Neural progenitor cell (in vitro differentiated cells): ENCODE results near the gene CYSLTR2. TPM values are rescaled to one million over a fixed set of nuclear protein-coding genes. Genes with fewer than 3 reads are reported as not detected.
A peak's percentile ranks its signal among the peaks of the same experiment; 100 is the strongest.

Experiments
- DNase-seq: peaks from one replicate; pipeline ENCODE4 v3.0.0-alpha.2; 2016; ENCODE audit warnings: low spot score
- H2AFZ ChIP-seq: fragments of 200-600 bp; sonication (generic); replicated peaks from 2 replicates; pipeline ENCODE4 v1.6.1; 2016; ENCODE audit warnings: antibody characterized with exemption
- H3F3A ChIP-seq: fragments of 200-600 bp; sonication (generic); 2 replicates; pipeline ENCODE4 v1.6.1; 2016; ENCODE audit warnings: antibody characterized with exemption, low read depth
- H3K27ac ChIP-seq: fragments of 200-600 bp; sonication (generic); 2 replicates; pipeline ENCODE4 v1.5.1; 2016; ENCODE audit warnings: mild to moderate bottlenecking
- H3K27me3 ChIP-seq: fragments of 200-600 bp; sonication (generic); 2 replicates; pipeline ENCODE4 v1.6.1; 2016; ENCODE audit warnings: mild to moderate bottlenecking, moderate library complexity
- H3K36me3 ChIP-seq: fragments of 200-600 bp; sonication (generic); 2 replicates; pipeline ENCODE4 v1.5.1; 2016
- H3K4me1 ChIP-seq: fragments of 200-600 bp; sonication (generic); 2 replicates; pipeline ENCODE4 v1.6.1; 2016; ENCODE audit warnings: mixed run types
- H3K4me2 ChIP-seq: fragments of 200-600 bp; sonication (generic); 2 replicates; pipeline ENCODE4 v1.6.1; 2016
- H3K4me3 ChIP-seq: fragments of 200-600 bp; sonication (generic); 2 replicates; pipeline ENCODE4 v1.5.1; 2016
- H3K79me2 ChIP-seq: fragments of 200-600 bp; sonication (generic); 2 replicates; pipeline ENCODE4 v1.6.1; 2016; ENCODE audit warnings: low read depth
- H3K9ac ChIP-seq: fragments of 200-600 bp; sonication (generic); 2 replicates; pipeline ENCODE4 v1.6.1; 2016
- H3K9me3 ChIP-seq: fragments of 200-600 bp; sonication (generic); 2 replicates; pipeline ENCODE4 v1.5.1; 2016; ENCODE audit warnings: low read depth
- H4K20me1 ChIP-seq: fragments of 200-600 bp; sonication (generic); 2 replicates; pipeline ENCODE4 v1.6.1; 2016; ENCODE audit warnings: low read depth
- H3K27ac Mint-ChIP-seq: 3 replicates; pipeline ENCODE4 v1.8.0; 2021; ENCODE audit warnings: mixed read lengths
- H3K27me3 Mint-ChIP-seq: 2 replicates; pipeline ENCODE4 v1.8.0; 2022; ENCODE audit warnings: low read depth, mild to moderate bottlenecking, inconsistent platforms, moderate library complexity, mixed read lengths; ENCODE audit not compliant: insufficient read depth
- H3K36me3 Mint-ChIP-seq: 3 replicates; pipeline ENCODE4 v1.8.0; 2021; ENCODE audit warnings: mixed read lengths
- H3K4me1 Mint-ChIP-seq: 3 replicates; pipeline ENCODE4 v1.8.0; 2021; ENCODE audit warnings: mixed read lengths
- H3K4me3 Mint-ChIP-seq: 3 replicates; pipeline ENCODE4 v1.8.0; 2021; ENCODE audit warnings: mild to moderate bottlenecking, moderate library complexity, mixed read lengths
- H3K9me3 Mint-ChIP-seq: 3 replicates; pipeline ENCODE4 v1.8.0; 2020; ENCODE audit warnings: mixed read lengths
- CTCF ChIP-seq: fragments of 200-600 bp; sonication (generic); IDR thresholded peaks from 2 replicates; pipeline ENCODE4 v1.5.1; 2017; ENCODE audit warnings: antibody characterized with exemption, mild to moderate bottlenecking
- EZH2 ChIP-seq: fragments of 200-600 bp; sonication (generic); IDR thresholded peaks from 2 replicates; pipeline ENCODE4 v1.6.1; 2017; ENCODE audit warnings: antibody characterized with exemption, mild to moderate bottlenecking, moderate library complexity
- EZH2phosphoT487 ChIP-seq: fragments of 200-600 bp; sonication (generic); IDR thresholded peaks from 2 replicates; pipeline ENCODE4 v1.6.1; 2017; ENCODE audit warnings: antibody characterized with exemption
- total RNA-seq: library from RNA; depleted of rRNA; stranded (reverse); fragments of >200 nt; gene quantifications from 2 replicates; pipeline ENCODE4 v1.2.3, GENCODE V29; 2015; ENCODE audit warnings: low replicate concordance

The CYSLTR2 gene
- total RNA-seq, 1 donor from 2014 or later = not detected

- Histone ChIP-seq H3K27me3 (peaks cover 5% of the 10 kb centered on the region), H3K36me3 (no peaks in the 10 kb centered on the region), H3K9me3 (no peaks in the 10 kb centered on the region), H3K9ac (no peak overlapping the region), H3K4me2 (no peak overlapping the region), H3K4me1 (no peaks in the 10 kb centered on the region), H3K79me2 (no peaks in the 10 kb centered on the region), H3K4me3 (no peak overlapping the region), H3F3A (no peaks in the 10 kb centered on the region), H3K27ac (no peak overlapping the region), H2AFZ (no peak overlapping the region), H4K20me1 (no peaks in the 10 kb centered on the region)
- peaks cover 13% of the 10 kb centered on the region for H3K4me1 Mint-ChIP-seq
- peaks cover 4% of the 10 kb centered on the region for H3K9me3 Mint-ChIP-seq
- no peak for DNase-seq
- H3K27me3 Mint-ChIP-seq = peaks cover 8% of the 10 kb centered on the region
- no peak overlapping the region for H3K4me3 Mint-ChIP-seq
- H3K36me3 Mint-ChIP-seq = no peaks in the 10 kb centered on the region
- H3K27ac Mint-ChIP-seq = no peak overlapping the region
- TF ChIP-seq EZH2phosphoT487 (no peak), EZH2 (no peak), CTCF (no peak)
These were observed 76.1 kb downstream of the CYSLTR2 start for GRCh38 chr13:48729856-48730255.

GRCh38 chr13:48731001-48731658 lies 77.4 kb downstream of the CYSLTR2 start:
- H3K27ac ChIP-seq = no peak overlapping the region
- no peaks in the 10 kb centered on the region for H3K36me3 ChIP-seq
- Mint-ChIP-seq H3K27me3 (peaks cover 9% of the 10 kb centered on the region), H3K36me3 (no peaks in the 10 kb centered on the region), H3K4me1 (peaks cover 13% of the 10 kb centered on the region), H3K9me3 (peaks cover 4% of the 10 kb centered on the region), H3K27ac (no peak overlapping the region), H3K4me3 (no peak overlapping the region)
- no peaks in the 10 kb centered on the region for H4K20me1 ChIP-seq
- no peak overlapping the region for H3K9ac ChIP-seq
- peaks cover 5% of the 10 kb centered on the region for H3K27me3 ChIP-seq
- H3K4me1 ChIP-seq = no peaks in the 10 kb centered on the region
- no peak overlapping the region for H3K4me3 ChIP-seq
- no peak overlapping the region for H3K4me2 ChIP-seq
- no peaks in the 10 kb centered on the region for H3K9me3 ChIP-seq
- H3K79me2 ChIP-seq = no peaks in the 10 kb centered on the region
- peak overlapping the region; percentile 93 for H2AFZ ChIP-seq
- DNase-seq = peak; percentile 9
- no peaks in the 10 kb centered on the region for H3F3A ChIP-seq
- no peak for TF ChIP-seq CTCF
- TF ChIP-seq EZH2 = no peak
- no peak for TF ChIP-seq EZH2phosphoT487

GRCh38 chr13:48731957-48732569 lies 78.3 kb downstream of the CYSLTR2 start:
- no peak overlapping the region for H3K4me2 ChIP-seq
- peaks cover 4% of the 10 kb centered on the region for H3K9me3 Mint-ChIP-seq

More at GRCh38 chr13:48731957-48732569, 78.3 kb downstream of the CYSLTR2 start:
- H3K4me1 Mint-ChIP-seq = peaks cover 8% of the 10 kb centered on the region
- Histone ChIP-seq H3K4me3 (no peak overlapping the region), H3K9ac (no peak overlapping the region), H2AFZ (peak overlapping the region; percentile 93), H3K4me1 (no peaks in the 10 kb centered on the region), H4K20me1 (no peaks in the 10 kb centered on the region), H3K27me3 (peaks cover 5% of the 10 kb centered on the region), H3F3A (no peaks in the 10 kb centered on the region), H3K79me2 (no peaks in the 10 kb centered on the region), H3K27ac (no peak overlapping the region), H3K9me3 (no peaks in the 10 kb centered on the region), H3K36me3 (no peaks in the 10 kb centered on the region)
- H3K27me3 Mint-ChIP-seq = peaks cover 9% of the 10 kb centered on the region
- no peak for TF ChIP-seq EZH2phosphoT487
- peak; percentile 86 for TF ChIP-seq CTCF
- no peak for TF ChIP-seq EZH2
- peak; percentile 73 for DNase-seq
- H3K4me3 Mint-ChIP-seq = no peak overlapping the region
- no peaks in the 10 kb centered on the region for H3K36me3 Mint-ChIP-seq
- no peak overlapping the region for H3K27ac Mint-ChIP-seq
